Skeletal muscle tissue (tissue), 4 donors: ENCODE data around the gene ZFR2. TPM values are rescaled to one million over a fixed set of nuclear protein-coding genes. Genes with fewer than 3 reads are reported as not detected.

ENCODE experiments used
- H3K27ac ChIP-seq: one replicate; pipeline ENCODE4 v1.7.0; 2013; ENCODE audit warnings: mild to moderate bottlenecking, low read depth, low read length, inconsistent platforms
- H3K27me3 ChIP-seq, 3 donors: one replicate each; pipeline ENCODE4 v1.7.0; 2013; ENCODE audit warnings: low read length in 3 of 3; ENCODE audit not compliant: control insufficient read depth in 3 of 3, insufficient read depth in 3 of 3
- H3K36me3 ChIP-seq, 3 donors: one replicate each; pipeline ENCODE4 v1.7.0; 2013; ENCODE audit warnings: low read length in 3 of 3; ENCODE audit not compliant: control insufficient read depth in 3 of 3, insufficient read depth in 3 of 3
- H3K4me1 ChIP-seq, 3 donors: one replicate each; pipeline ENCODE4 v1.7.0; 2013; ENCODE audit warnings: low read length in 3 of 3, mild to moderate bottlenecking in 3 of 3; ENCODE audit not compliant: control insufficient read depth in 3 of 3, insufficient read depth in 3 of 3
- H3K4me3 ChIP-seq, 3 donors: one replicate each; pipeline ENCODE4 v1.7.0; 2013; ENCODE audit warnings: low read length in 3 of 3
- H3K9ac ChIP-seq, 3 donors: one replicate each; pipeline ENCODE4 v1.7.0; 2013; ENCODE audit warnings: low read length in 3 of 3, mild to moderate bottlenecking in 3 of 3, moderate library complexity in 2 of 3, low read depth in 1 of 3
- H3K9me3 ChIP-seq, 3 donors: one replicate each; pipeline ENCODE4 v1.7.0; 2013; ENCODE audit warnings: low read length in 3 of 3; ENCODE audit not compliant: control insufficient read depth in 3 of 3
- total RNA-seq: library from RNA; depleted of rRNA; stranded (reverse); fragments of >200 nt; gene quantifications from one replicate; pipeline ENCODE4 v1.2.3, GENCODE V29; 2014
- donor health status: Osteomylitis.

The ZFR2 gene
- total RNA-seq, 1 donor from 2014 or later = not detected

GRCh38 chr19:3809881-3810707, 58.7 kb downstream of the ZFR2 start:
- no peak overlapping the region for H3K9ac ChIP-seq
- H3K36me3 ChIP-seq = no peaks in the 10 kb centered on the region
- H3K4me1 ChIP-seq = peaks cover 0 to 3% (median 0%) of the 10 kb centered on the region in 3 donors
- H3K27ac ChIP-seq = no peak overlapping the region
- peaks cover 13 to 45% (median 15%) of the 10 kb centered on the region in 3 donors for H3K27me3 ChIP-seq
- no peak overlapping the region for H3K4me3 ChIP-seq
- H3K9me3 ChIP-seq = peaks cover 0 to 5% (median 4%) of the 10 kb centered on the region in 3 donors

GRCh38 chr19:3808420-3809143, 60.3 kb downstream of the ZFR2 start:
- no peak overlapping the region for H3K4me3 ChIP-seq
- no peak overlapping the region for H3K27ac ChIP-seq
- peaks cover 0 to 3% (median 0%) of the 10 kb centered on the region in 3 donors for H3K4me1 ChIP-seq
- no peak overlapping the region for H3K9ac ChIP-seq
- H3K36me3 ChIP-seq = no peaks in the 10 kb centered on the region
- H3K27me3 ChIP-seq = peaks cover 18 to 50% (median 24%) of the 10 kb centered on the region in 3 donors
- peaks cover 0 to 5% (median 4%) of the 10 kb centered on the region in 3 donors for H3K9me3 ChIP-seq

- no peaks in the 10 kb centered on the region for H3K4me1 ChIP-seq
- peaks cover 0 to 5% (median 4%) of the 10 kb centered on the region in 3 donors for H3K9me3 ChIP-seq
- H3K9ac ChIP-seq = no peak overlapping the region
- no peak overlapping the region for H3K4me3 ChIP-seq
- H3K36me3 ChIP-seq = no peaks in the 10 kb centered on the region
- peaks cover 21 to 52% (median 26%) of the 10 kb centered on the region in 3 donors for H3K27me3 ChIP-seq
- H3K27ac ChIP-seq = no peak overlapping the region
Observed at GRCh38 chr19:3807574-3808354, 61.1 kb downstream of the ZFR2 start.

- Histone ChIP-seq H3K36me3 (no peaks in the 10 kb centered on the region), H3K27me3 (peaks cover 21 to 56% (median 30%) of the 10 kb centered on the region in 3 donors), H3K27ac (no peak overlapping the region), H3K4me3 (no peak overlapping the region), H3K9ac (no peak overlapping the region), H3K4me1 (no peaks in the 10 kb centered on the region), H3K9me3 (peaks cover 0 to 5% (median 4%) of the 10 kb centered on the region in 3 donors)
Observed at GRCh38 chr19:3807131-3807480, 61.7 kb downstream of the ZFR2 start.

- Histone ChIP-seq H3K9ac (no peak overlapping the region), H3K9me3 (peaks cover 0 to 5% (median 4%) of the 10 kb centered on the region in 3 donors), H3K36me3 (no peaks in the 10 kb centered on the region), H3K27ac (no peak overlapping the region), H3K4me1 (peaks cover 0 to 8% (median 2%) of the 10 kb centered on the region in 3 donors), H3K27me3 (peaks cover 33 to 64% (median 42%) of the 10 kb centered on the region in 3 donors), H3K4me3 (no peak overlapping the region)
Observed at GRCh38 chr19:3805859-3806258, 63.0 kb downstream of the ZFR2 start.

GRCh38 chr19:3804429-3804828, 64.4 kb downstream of the ZFR2 start:
- Histone ChIP-seq H3K9ac (no peak overlapping the region), H3K27me3 (peaks cover 30 to 62% (median 41%) of the 10 kb centered on the region in 3 donors), H3K4me3 (no peak overlapping the region), H3K9me3 (peaks cover 0 to 5% (median 4%) of the 10 kb centered on the region in 3 donors), H3K36me3 (no peaks in the 10 kb centered on the region), H3K4me1 (peaks cover 0 to 8% (median 2%) of the 10 kb centered on the region in 3 donors), H3K27ac (no peak overlapping the region)

- Histone ChIP-seq H3K4me3 (no peak overlapping the region), H3K9me3 (peaks cover 0 to 5% (median 4%) of the 10 kb centered on the region in 3 donors), H3K4me1 (peaks cover 0 to 8% (median 2%) of the 10 kb centered on the region in 3 donors), H3K36me3 (no peaks in the 10 kb centered on the region), H3K27me3 (peaks cover 34 to 62% (median 45%) of the 10 kb centered on the region in 3 donors), H3K9ac (no peak overlapping the region), H3K27ac (no peak overlapping the region)
Observed at GRCh38 chr19:3803986-3804385, 64.9 kb downstream of the ZFR2 start.

- Histone ChIP-seq H3K4me3 (no peak overlapping the region), H3K4me1 (peaks cover 0 to 8% (median 2%) of the 10 kb centered on the region in 3 donors), H3K27me3 (peaks cover 33 to 61% (median 46%) of the 10 kb centered on the region in 3 donors), H3K9me3 (peaks cover 0 to 5% (median 4%) of the 10 kb centered on the region in 3 donors), H3K9ac (no peak overlapping the region), H3K27ac (no peak overlapping the region), H3K36me3 (no peaks in the 10 kb centered on the region)
Observed at GRCh38 chr19:3803114-3803888, 65.5 kb downstream of the ZFR2 start.
